Heart left ventricle (tissue), 16 donors: ENCODE results near the gene SETD3. TPM values are rescaled to one million over a fixed set of nuclear protein-coding genes. Genes with fewer than 3 reads are reported as not detected.

Experiments
- ATAC-seq, 4 donors: fragments of 200-7000 bp; cut with Tn5 transposase; one replicate each; pipeline ENCODE4 v1.9.1; 2020 to 2022; ENCODE audit warnings: moderate library complexity in 4 of 4, mild to moderate bottlenecking in 3 of 4, moderate number of reproducible peaks in 1 of 4
- DNase-seq, 5 donors: peaks; one replicate each; pipeline ENCODE4 v3.0.0-alpha.2; 2020
- H3K27ac ChIP-seq, 12 donors: fragments of 200-600 bp; sonication (generic) in 4 of 12; one replicate each; pipeline versions ENCODE4 v1.5.0 to v1.8.0; 2016 to 2022; ENCODE audit warnings: mild to moderate bottlenecking in 2 of 12
- H3K27me3 ChIP-seq, 9 donors: fragments of 200-600 bp; sonication (generic) in 2 of 9; one replicate each; pipeline versions ENCODE4 v1.5.1 to v1.8.0; 2016 to 2022; ENCODE audit warnings: mild to moderate bottlenecking in 3 of 9
- H3K36me3 ChIP-seq, 9 donors: fragments of 200-600 bp; sonication (generic) in 2 of 9; one replicate each; pipeline versions ENCODE4 v1.5.0 to v1.8.0; 2018 to 2022; ENCODE audit warnings: mild to moderate bottlenecking in 2 of 9
- H3K4me1 ChIP-seq, 12 donors: fragments of 200-600 bp; sonication (generic) in 4 of 12; one replicate each; pipeline versions ENCODE4 v1.5.0 to v1.8.0; 2016 to 2022; ENCODE audit warnings: mild to moderate bottlenecking in 3 of 12
- H3K4me3 ChIP-seq, 12 donors: fragments of 200-600 bp; sonication (generic) in 4 of 12; one replicate each; pipeline versions ENCODE4 v1.5.0 to v1.8.0; 2017 to 2022; ENCODE audit warnings: mild to moderate bottlenecking in 9 of 12, moderate library complexity in 4 of 12
- H3K9me3 ChIP-seq, 12 donors: fragments of 200-600 bp; sonication (generic) in 4 of 12; one replicate each; pipeline versions ENCODE4 v1.5.0 to v1.8.0; 2016 to 2022; ENCODE audit warnings: mild to moderate bottlenecking in 1 of 12
- CTCF ChIP-seq, 12 donors: fragments of 200-600 bp; sonication (generic) in 4 of 12; IDR thresholded peaks; one replicate each; pipeline versions ENCODE4 v1.5.0 to v1.8.0; 2018 to 2022; ENCODE audit warnings: antibody characterized with exemption in 12 of 12, mild to moderate bottlenecking in 5 of 12
- POLR2A ChIP-seq, 2 donors: fragments of 450-650 bp; IDR thresholded peaks; one replicate each; pipeline ENCODE4 v1.6.1; 2017; ENCODE audit warnings: antibody characterized with exemption in 2 of 2, mild to moderate bottlenecking in 2 of 2, moderate library complexity in 2 of 2
- WGBS, 4 donors: extraction: QIAGEN DNeasy Blood & Tissue Kit in 2 of 4; methylation state at CpG; one replicate each; pipeline versions ENCODE4 v1.1.5 to v1.1.7; 2013 to 2018; 5-methylcytosine and 5-hydroxymethylcytosine counted together
- intact Hi-C, 10 donors: fragments of 100-400 bp; cut with DNase I; formaldehyde crosslinking; loops; one replicate each; pipeline versions ENCODE4 v1.11.1 to v1.14.2; 2022
- polyA plus RNA-seq, 2 donors: library from polyadenylated mRNA; stranded (reverse); fragments of 200-250 nt; gene quantifications; one replicate each; pipeline ENCODE4 v1.2.3, GENCODE V29; 2013
- total RNA-seq, 9 donors: library from RNA; depleted of rRNA in 2 of 9; stranded (reverse); fragments of >200 nt in 2 of 9; fragmentation: NEBNext Ultra II Directional in 3 of 9; extraction: Animal tissue kit (Norgen Biotek cat#: 25700) in 3 of 9; gene quantifications; one replicate each; pipeline versions ENCODE4 v1.1.0 to v1.2.4, GENCODE V29; 2016 to 2023
- donor health status: ischemic (EF 13 %, LVEDD 7.1; RV severe dilation, severe dysfunction).
- donor health status: healthy with polysubstance abuse.
- donor health status: DM: no; HTN: yes; CAD: no.
- donor health status: DM: no; HTN: no; CAD: no.
- donor health status: ischemic (EF 25% LVEDD 6.9; RV normal size, moderate dysfunction).
- donor health status: ischemic (EF 25% LVEDD 5.7; RV mildly dilated, moderate dysfunction).
- donor health status: healthy.
- donor health status: DM: yes; HTN: yes; CAD: no.
- donor health status: ischemic (EF 35%, LVEDD 5.7; RV mildly dilated, moderate dysfunction).
- donor health status: nonischemic (EF 11% LVEDD 7.7; RV severe dilation, severe dysfunction).
- donor health status: DM: yes; HTN: yes; CAD: no.
- donor health status: PGD.
- donor health status: ischemic (EF 29% LVEDD 5.4; RV normal size, mild dysfunction).
- donor health status: nonischemic (EF 23%, LVEDD 6.1; RV moderate dilation, normal function).

The SETD3 gene
- total and polyA plus RNA-seq, 11 donors = 49.7 to 130 (median 92.6) TPM

- WGBS, 4 donors = 87 to 96% (median 92%) methylated on average over 11 of the region's 11 CpGs
- Histone ChIP-seq H3K27ac (no peak overlapping the region), H3K4me1 (no peaks in the 10 kb centered on the region), H3K36me3 (peaks cover 0 to 100% (median 83%) of the 10 kb centered on the region in 9 donors), H3K27me3 (no peaks in the 10 kb centered on the region), H3K9me3 (no peaks in the 10 kb centered on the region), H3K4me3 (no peak overlapping the region)
- ATAC-seq (no peak), DNase-seq (no peak)
- TF ChIP-seq CTCF (IDR thresholded peaks at IDR 0.05) (no peak), POLR2A (IDR thresholded peaks at IDR 0.05) (no peak)
- intact Hi-C loops = no loop called here
Measured at GRCh38 chr14:99407416-99407815, 73.2 kb downstream of the SETD3 start.

GRCh38 chr14:99402950-99403349 is 77.7 kb downstream of the SETD3 start:
- Histone ChIP-seq H3K4me3 (no peak overlapping the region), H3K36me3 (peaks cover 0 to 93% (median 78%) of the 10 kb centered on the region in 9 donors), H3K4me1 (peaks cover 0 to 2% (median 0%) of the 10 kb centered on the region in 12 donors), H3K27me3 (no peaks in the 10 kb centered on the region), H3K27ac (no peak overlapping the region), H3K9me3 (no peaks in the 10 kb centered on the region)
- DNase-seq (no peak), ATAC-seq (no peak)
- intact Hi-C loops = no loop called here
- TF ChIP-seq POLR2A (IDR thresholded peaks at IDR 0.05) (no peak), CTCF (IDR thresholded peaks at IDR 0.05) (no peak)
- WGBS, 4 donors = 92 to 96% (median 92%) methylated on average over 10 of the region's 10 CpGs

DNA sequence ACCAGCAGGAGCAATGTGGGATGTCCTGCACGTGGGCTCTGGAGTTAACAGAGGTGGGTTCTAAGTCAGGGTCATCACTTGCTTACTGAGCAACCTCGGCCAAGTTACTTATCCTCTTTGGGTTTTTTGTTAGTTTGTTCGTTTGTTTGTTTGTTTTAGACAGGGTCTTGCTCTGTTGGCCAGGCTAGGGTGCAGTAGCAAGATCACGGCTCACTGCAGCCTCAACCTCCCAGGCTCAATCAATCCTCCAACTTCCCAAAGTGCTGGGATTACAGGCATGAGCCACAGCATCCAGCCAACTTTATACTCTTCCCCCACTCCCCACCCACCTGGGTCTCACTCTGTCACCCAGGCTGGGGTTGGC is 78.4 kb downstream of the SETD3 start:
- H3K9me3 ChIP-seq = no peaks in the 10 kb centered on the region
- H3K4me1 ChIP-seq = peaks cover 0 to 4% (median 0%) of the 10 kb centered on the region in 12 donors
- ATAC-seq (no peak), DNase-seq (no peak)
- 79 to 89% (median 85%) methylated on average over 4 of the region's 4 CpGs for WGBS, 4 donors
- H3K4me3 ChIP-seq = no peak overlapping the region
- no peaks in the 10 kb centered on the region for H3K27me3 ChIP-seq
- TF ChIP-seq POLR2A (IDR thresholded peaks at IDR 0.05) (no peak), CTCF (IDR thresholded peaks at IDR 0.05) (no peak)
- peaks cover 0 to 93% (median 79%) of the 10 kb centered on the region in 9 donors for H3K36me3 ChIP-seq
- H3K27ac ChIP-seq = no peak overlapping the region
- intact Hi-C loops = no loop called here

- Histone ChIP-seq H3K27ac (no peak overlapping the region), H3K9me3 (no peaks in the 10 kb centered on the region), H3K36me3 (peaks cover 0 to 94% (median 80%) of the 10 kb centered on the region in 9 donors), H3K27me3 (no peaks in the 10 kb centered on the region), H3K4me1 (peaks cover 0 to 4% (median 0%) of the 10 kb centered on the region in 12 donors), H3K4me3 (no peak overlapping the region)
- WGBS, 4 donors = 61 to 76% (median 69%) methylated on average over 5 of the region's 5 CpGs
- no peak for DNase-seq
- no peak for TF ChIP-seq POLR2A (IDR thresholded peaks at IDR 0.05)
- no peak for TF ChIP-seq CTCF (IDR thresholded peaks at IDR 0.05)
- no peak for ATAC-seq
- intact Hi-C loops = no loop called here
Measured at GRCh38 chr14:99401621-99402284, 78.9 kb downstream of the SETD3 start.
